H9 (cell line): Measurements from ENCODE around the gene EML4. TPM values are rescaled to one million over a fixed set of nuclear protein-coding genes. Genes with fewer than 3 reads are reported as not detected.

Experiments
- DNase-seq: peaks from one replicate; pipeline ENCODE4 v3.0.0-alpha.2; 2017
- H2AFZ ChIP-seq: one replicate; pipeline ENCODE4 v1.6.1; 2013; ENCODE audit warnings: mild to moderate bottlenecking, low read length, control low read depth, moderate library complexity
- H2AK5ac ChIP-seq: 2 replicates; pipeline ENCODE4 v1.6.1; 2013; ENCODE audit warnings: low read length, control low read depth, mixed read lengths; ENCODE audit not compliant: insufficient read length
- H2BK120ac ChIP-seq: one replicate; pipeline ENCODE4 v1.6.1; 2013; ENCODE audit warnings: low read depth, mild to moderate bottlenecking, low read length, control low read depth, inconsistent platforms; ENCODE audit not compliant: poor library complexity, severe bottlenecking
- H2BK12ac ChIP-seq: 2 replicates; pipeline ENCODE4 v1.6.1; 2013; ENCODE audit warnings: low read length, control low read depth, mixed read lengths, low read depth; ENCODE audit not compliant: insufficient read length
- H2BK15ac ChIP-seq: 2 replicates; pipeline ENCODE4 v1.6.1; 2013; ENCODE audit warnings: low read depth, low read length, control low read depth
- H2BK20ac ChIP-seq: one replicate; pipeline ENCODE4 v1.6.1; 2013; ENCODE audit warnings: low read depth, mild to moderate bottlenecking, low read length, control low read depth, inconsistent platforms; ENCODE audit not compliant: poor library complexity, severe bottlenecking
- H2BK5ac ChIP-seq: 2 replicates; pipeline ENCODE4 v1.6.1; 2013; ENCODE audit warnings: low read length, control low read depth, mixed read lengths; ENCODE audit not compliant: insufficient read length
- H3K14ac ChIP-seq: 2 replicates; pipeline ENCODE4 v1.6.1; 2013; ENCODE audit warnings: low read length, control low read depth; ENCODE audit not compliant: insufficient read depth
- H3K18ac ChIP-seq: 2 replicates; pipeline ENCODE4 v1.6.1; 2013; ENCODE audit warnings: low read depth, mild to moderate bottlenecking, mixed read lengths, low read length, control low read depth; ENCODE audit not compliant: insufficient read length
- H3K23ac ChIP-seq: 2 replicates; pipeline ENCODE4 v1.6.1; 2013; ENCODE audit warnings: low read length, control low read depth, mixed read lengths, low read depth; ENCODE audit not compliant: insufficient read length
- H3K23me2 ChIP-seq: 2 replicates; pipeline ENCODE4 v1.6.1; 2013; ENCODE audit warnings: low read depth, mild to moderate bottlenecking, mixed read lengths, low read length, control low read depth; ENCODE audit not compliant: insufficient read length, poor library complexity, severe bottlenecking
- H3K27ac ChIP-seq: 2 replicates; pipeline ENCODE4 v1.5.1; 2013; ENCODE audit warnings: low read length, control low read depth, mixed read lengths, low read depth; ENCODE audit not compliant: insufficient read length
- H3K27me3 ChIP-seq: 2 replicates; pipeline ENCODE4 v1.6.1; 2013; ENCODE audit warnings: low read length, control low read depth, inconsistent platforms; ENCODE audit not compliant: insufficient read depth
- H3K4ac ChIP-seq: 2 replicates; pipeline ENCODE4 v1.6.1; 2013; ENCODE audit warnings: low read depth, mild to moderate bottlenecking, control low read depth, inconsistent platforms, low read length, moderate library complexity
- H3K4me1 ChIP-seq: 2 replicates; pipeline ENCODE4 v1.6.1; 2013; ENCODE audit warnings: low read length, control low read depth, inconsistent platforms; ENCODE audit not compliant: insufficient read depth
- H3K4me2 ChIP-seq: 2 replicates; pipeline ENCODE4 v1.6.1; 2013; ENCODE audit warnings: low read length, control low read depth, mixed read lengths; ENCODE audit not compliant: insufficient read length, insufficient read depth
- H3K56ac ChIP-seq: 2 replicates; pipeline ENCODE4 v1.6.1; 2013; ENCODE audit warnings: low read depth, mild to moderate bottlenecking, mixed read lengths, low read length, control low read depth; ENCODE audit not compliant: insufficient read length
- H3K79me1 ChIP-seq: 2 replicates; pipeline ENCODE4 v1.6.1; 2013; ENCODE audit warnings: low read depth, mild to moderate bottlenecking, moderate library complexity, low read length, control low read depth, inconsistent platforms; ENCODE audit not compliant: insufficient read depth, poor library complexity, severe bottlenecking
- H3K79me2 ChIP-seq: 2 replicates; pipeline ENCODE4 v1.6.1; 2013; ENCODE audit warnings: low read length, control low read depth, inconsistent platforms; ENCODE audit not compliant: insufficient read depth
- H3K9ac ChIP-seq: 2 replicates; pipeline ENCODE4 v1.6.1; 2013; ENCODE audit warnings: low read length, control low read depth, mixed read lengths; ENCODE audit not compliant: insufficient read length; ENCODE audit errors: extremely low read depth
- H3K9me3 ChIP-seq: one replicate; pipeline ENCODE4 v1.6.1; 2013; ENCODE audit warnings: low read depth, low read length, inconsistent platforms; ENCODE audit not compliant: control insufficient read depth
- H3T11ph ChIP-seq: one replicate; pipeline ENCODE4 v1.6.1; 2013; ENCODE audit warnings: mild to moderate bottlenecking, low read length, control low read depth, inconsistent platforms
- H4K20me1 ChIP-seq: one replicate; pipeline ENCODE4 v1.6.1; 2013; ENCODE audit not compliant: control insufficient read depth, insufficient read length, insufficient read depth
- H4K5ac ChIP-seq: 2 replicates; pipeline ENCODE4 v1.6.1; 2013; ENCODE audit warnings: low read depth, mild to moderate bottlenecking, mixed read lengths, low read length, control low read depth; ENCODE audit not compliant: insufficient read length
- H4K8ac ChIP-seq: replicated peaks from 2 replicates; pipeline ENCODE4 v1.6.1; 2013; ENCODE audit warnings: low read length, control low read depth, mixed read lengths, low read depth; ENCODE audit not compliant: insufficient read length
- H4K91ac ChIP-seq: 2 replicates; pipeline ENCODE4 v1.6.1; 2013; ENCODE audit warnings: low read depth, mild to moderate bottlenecking, moderate library complexity, mixed read lengths, low read length, control low read depth; ENCODE audit not compliant: insufficient read length
- H3K27ac Mint-ChIP-seq, 3 experiments: 2 replicates in 2 of 3; 3 replicates in 1 of 3; pipeline ENCODE4 v1.8.0; 2020 to 2021; ENCODE audit warnings: mixed read lengths in 3 of 3, mild to moderate bottlenecking in 1 of 3, moderate library complexity in 1 of 3
- H3K27me3 Mint-ChIP-seq: 2 replicates; pipeline ENCODE4 v1.8.0; 2021; ENCODE audit warnings: low read depth, mild to moderate bottlenecking, moderate library complexity, mixed read lengths
- H3K36me3 Mint-ChIP-seq, 3 experiments: 2 replicates in 2 of 3; 3 replicates in 1 of 3; pipeline ENCODE4 v1.8.0; 2020 to 2021; ENCODE audit warnings: low read depth in 3 of 3, mixed read lengths in 3 of 3; ENCODE audit not compliant: insufficient read depth in 1 of 3
- H3K4me1 Mint-ChIP-seq, 2 experiments: 2 replicates each; pipeline ENCODE4 v1.8.0; 2020; ENCODE audit warnings: mixed read lengths in 2 of 2
- H3K4me3 Mint-ChIP-seq, 2 experiments: 2 replicates in 1 of 2; 3 replicates in 1 of 2; pipeline ENCODE4 v1.8.0; 2020 to 2021; ENCODE audit warnings: mild to moderate bottlenecking in 2 of 2, mixed read lengths in 2 of 2, moderate library complexity in 1 of 2
- H3K9me3 Mint-ChIP-seq, 2 experiments: 2 replicates in 1 of 2; 3 replicates in 1 of 2; pipeline ENCODE4 v1.8.0; 2020; ENCODE audit warnings: mild to moderate bottlenecking in 2 of 2, mixed read lengths in 2 of 2, moderate library complexity in 1 of 2
- CTCF ChIP-seq: fragments of 200-600 bp; sonication (generic); conservative IDR thresholded peaks from 3 replicates; pipeline ENCODE4 v1.8.0; 2021; ENCODE audit warnings: antibody characterized with exemption, mild to moderate bottlenecking
- total RNA-seq: library from RNA; stranded (reverse); gene quantifications from 2 replicates; pipeline ENCODE4 v1.2.1, GENCODE V29; 2021

Gene EML4
- total RNA-seq, 1 experiment from 2014 or later, result 68.6 TPM

GRCh38 chr2:42307180-42307579 lies 138.0 kb downstream of the EML4 start:
- Histone ChIP-seq H3K4ac (no peak overlapping the region), H3K56ac (no peak overlapping the region), H3K9ac (no peak overlapping the region), H3K14ac (no peak overlapping the region), H2BK20ac (no peak overlapping the region), H3T11ph (no peak overlapping the region), H3K18ac (no peak overlapping the region), H4K91ac (no peak overlapping the region), H3K4me2 (no peak overlapping the region), H3K27ac (no peak overlapping the region), H2BK5ac (no peak overlapping the region), H3K27me3 (no peaks in the 10 kb centered on the region), H3K79me2 (no peaks in the 10 kb centered on the region), H2BK120ac (no peak overlapping the region), H3K9me3 (no peaks in the 10 kb centered on the region), H4K8ac (no peak overlapping the region), H3K4me1 (no peaks in the 10 kb centered on the region), H2AK5ac (no peak overlapping the region), H3K23ac (no peak overlapping the region), H2BK15ac (no peak overlapping the region), H4K5ac (no peak overlapping the region), H2BK12ac (no peak overlapping the region), H3K79me1 (no peaks in the 10 kb centered on the region), H3K23me2 (no peaks in the 10 kb centered on the region), H2AFZ (no peak overlapping the region), H4K20me1 (no peaks in the 10 kb centered on the region)
- Mint-ChIP-seq H3K4me3 (no peak overlapping the region), H3K27ac (no peak overlapping the region), H3K9me3 (no peaks in the 10 kb centered on the region), H3K36me3 (peaks cover 21 to 42% (median 22%) of the 10 kb centered on the region in 3 experiments; a peak in 6 of 7 replicates), H3K27me3 (no peaks in the 10 kb centered on the region), H3K4me1 (no peaks in the 10 kb centered on the region)
- DNase-seq, result no peak
- TF ChIP-seq CTCF, result no peak
